ENCODE results near the gene KCNN3.

DNA sequence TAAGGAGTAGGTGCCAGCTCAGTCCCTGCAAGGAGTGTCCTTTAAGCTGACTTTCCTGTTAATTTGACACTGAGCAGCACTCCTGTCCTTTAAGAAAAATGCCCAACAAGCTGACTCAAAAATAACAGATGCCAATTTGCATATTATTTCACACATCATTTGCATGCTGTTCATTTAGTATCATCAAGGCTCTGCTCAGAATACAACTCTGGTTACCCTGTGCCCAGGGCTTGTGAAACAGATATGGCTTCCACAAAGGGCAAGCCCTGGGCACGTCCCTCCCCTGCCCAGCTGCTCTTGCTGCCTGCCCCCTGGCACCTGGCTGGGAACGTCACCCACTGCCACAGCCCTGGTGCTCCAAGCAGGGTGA is 10.3 kb downstream of the KCNN3 start:
- no peak for TF ChIP-seq TCF4 (CRISPR knock-in tag; IDR thresholded peaks at IDR 0.05; ENCODE audit: borderline replicate concordance)
- no peak for TF ChIP-seq ZNF565 (CRISPR knock-in tag; conservative IDR thresholded peaks at IDR 0.05; ENCODE audit: low read depth)
- TF ChIP-seq RARB (CRISPR knock-in tag; IDR thresholded peaks at IDR 0.05) = no peak
- no peak for TF ChIP-seq GLIS3 (CRISPR knock-in tag; IDR thresholded peaks at IDR 0.05)
- TF ChIP-seq, protein P1, sequence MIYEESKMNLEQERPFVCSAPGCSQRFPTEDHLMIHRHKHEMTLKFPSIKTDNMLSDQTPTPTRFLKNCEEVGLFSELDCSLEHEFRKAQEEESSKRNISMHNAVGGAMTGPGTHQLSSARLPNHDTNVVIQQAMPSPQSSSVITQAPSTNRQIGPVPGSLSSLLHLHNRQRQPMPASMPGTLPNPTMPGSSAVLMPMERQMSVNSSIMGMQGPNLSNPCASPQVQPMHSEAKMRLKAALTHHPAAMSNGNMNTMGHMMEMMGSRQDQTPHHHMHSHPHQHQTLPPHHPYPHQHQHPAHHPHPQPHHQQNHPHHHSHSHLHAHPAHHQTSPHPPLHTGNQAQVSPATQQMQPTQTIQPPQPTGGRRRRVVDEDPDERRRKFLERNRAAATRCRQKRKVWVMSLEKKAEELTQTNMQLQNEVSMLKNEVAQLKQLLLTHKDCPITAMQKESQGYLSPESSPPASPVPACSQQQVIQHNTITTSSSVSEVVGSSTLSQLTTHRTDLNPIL (CRISPR knock-in tag; IDR thresholded peaks at IDR 0.05; ENCODE audit: low read depth) = no peak
- TF ChIP-seq ESRRG (CRISPR knock-in tag; IDR thresholded peaks at IDR 0.05) = no peak
- TF ChIP-seq BACH2 (CRISPR knock-in tag; IDR thresholded peaks at IDR 0.05; ENCODE audit: borderline replicate concordance) = no peak

Measured in SK-N-SH treated with all-trans-retinoic acid at 6 μM for 48 hours (cell line).